ENCODE measurements around the gene BCO2. TPM values are rescaled to one million over a fixed set of nuclear protein-coding genes. Genes with fewer than 3 reads are reported as not detected.

The BCO2 gene
- total RNA-seq, 4 donors from 2014 or later: 2.9 to 5.8 (median 4.2) TPM

GRCh38 chr11:112219476-112220232 is 44.3 kb downstream of the BCO2 start:
- H3K27me3 ChIP-seq: no peaks in the 10 kb centered on the region
- peak; percentile 92 to 97 for ATAC-seq
- no peaks in the 10 kb centered on the region for H3K4me1 ChIP-seq
- TF ChIP-seq CTCF (IDR thresholded peaks at IDR 0.05 in 4 of 5, conservative IDR thresholded peaks at IDR 0.05 in 1 of 5): peak; percentile 83 to 86 (median 85)
- TF ChIP-seq POLR2A (IDR thresholded peaks at IDR 0.05): no peak
- in situ Hi-C loops (cut with MboI; ENCODE audit: low sequenced_read_pairs in 4 of 4): loop anchor here (5.0 to 25.0 kb wide), 3 partner anchors 58 to 1075 kb away; no protein-coding TSS in a partner anchor
- H3K9me3 ChIP-seq: no peaks in the 10 kb centered on the region
- intact Hi-C loops (cut with DNase I; ENCODE audit: low total_unique reads): loop anchor here (1.0 to 10.0 kb wide), 3 partner anchors 61 to 1095 kb away; partner anchors contain the start of gene TTC12
- no peak overlapping the region for H3K4me3 ChIP-seq
- DNase-seq: peak; percentile 13 to 21
- no peak overlapping the region for H3K27ac ChIP-seq
- no peaks in the 10 kb centered on the region for H3K36me3 ChIP-seq

GRCh38 chr11:112221274-112221835 is 46.0 kb downstream of the BCO2 start:
- DNase-seq (no peak), ATAC-seq (no peak)
- H3K36me3 ChIP-seq: no peaks in the 10 kb centered on the region
- in situ Hi-C loops (cut with MboI; ENCODE audit: low sequenced_read_pairs in 4 of 4): loop anchor here (5.0 to 25.0 kb wide), 2 partner anchors 56 to 1066 kb away; no protein-coding TSS in a partner anchor
- TF ChIP-seq POLR2A (IDR thresholded peaks at IDR 0.05) (no peak), CTCF (IDR thresholded peaks at IDR 0.05 in 4 of 5, conservative IDR thresholded peaks at IDR 0.05 in 1 of 5) (no peak)
- intact Hi-C loops (cut with DNase I; ENCODE audit: low total_unique reads): loop anchor here (10.0 kb wide), 2 partner anchors 333 to 1093 kb away; partner anchors contain the start of gene TTC12
- H3K9me3 ChIP-seq: no peaks in the 10 kb centered on the region
- no peaks in the 10 kb centered on the region for H3K27me3 ChIP-seq
- no peaks in the 10 kb centered on the region for H3K4me1 ChIP-seq
- no peak overlapping the region for H3K4me3 ChIP-seq
- H3K27ac ChIP-seq: no peak overlapping the region

- H3K9me3 ChIP-seq: no peaks in the 10 kb centered on the region
- no peaks in the 10 kb centered on the region for H3K27me3 ChIP-seq
- in situ Hi-C loops (cut with MboI; ENCODE audit: low sequenced_read_pairs in 4 of 4): loop anchor here (5.0 to 25.0 kb wide), 2 partner anchors 55 to 1065 kb away; no protein-coding TSS in a partner anchor
- intact Hi-C loops (cut with DNase I; ENCODE audit: low total_unique reads): loop anchor here (10.0 kb wide), 2 partner anchors 332 to 1092 kb away; partner anchors contain the start of gene TTC12
- H3K27ac ChIP-seq: no peak overlapping the region
- DNase-seq (no peak), ATAC-seq (no peak)
- H3K4me1 ChIP-seq: peaks cover 5% of the 10 kb centered on the region in 2 donors
- no peaks in the 10 kb centered on the region for H3K36me3 ChIP-seq
- TF ChIP-seq CTCF (IDR thresholded peaks at IDR 0.05 in 4 of 5, conservative IDR thresholded peaks at IDR 0.05 in 1 of 5): no peak
- TF ChIP-seq POLR2A (IDR thresholded peaks at IDR 0.05): no peak
- H3K4me3 ChIP-seq: no peak overlapping the region
Observed at GRCh38 chr11:112222303-112222702, 47.0 kb downstream of the BCO2 start.

- H3K27ac ChIP-seq: no peak overlapping the region
- H3K4me1 ChIP-seq: peaks cover 10 to 11% of the 10 kb centered on the region in 2 donors
- H3K27me3 ChIP-seq: no peaks in the 10 kb centered on the region
- no peak overlapping the region for H3K4me3 ChIP-seq
- TF ChIP-seq CTCF (IDR thresholded peaks at IDR 0.05 in 4 of 5, conservative IDR thresholded peaks at IDR 0.05 in 1 of 5): no peak
- TF ChIP-seq POLR2A (IDR thresholded peaks at IDR 0.05): no peak
- H3K36me3 ChIP-seq: no peaks in the 10 kb centered on the region
- no peak for ATAC-seq
- no peaks in the 10 kb centered on the region for H3K9me3 ChIP-seq
- in situ Hi-C loops (cut with MboI; ENCODE audit: low sequenced_read_pairs in 4 of 4) (loop anchor here (5.0 to 25.0 kb wide), 2 partner anchors 54 to 1064 kb away; no protein-coding TSS in a partner anchor), intact Hi-C loops (cut with DNase I; ENCODE audit: low total_unique reads) (loop anchor here (10.0 kb wide), 2 partner anchors 332 to 1092 kb away; partner anchors contain the start of gene TTC12)
- DNase-seq: no peak
Observed at GRCh38 chr11:112223121-112223520, 47.8 kb downstream of the BCO2 start.
